NCI-H2029 (cell line): Measurements from ENCODE around the gene ANKRD31.
"Not testable (repeated sequence)": the region's sequence is repeated elsewhere in the genome, so short reads cannot be mapped to it uniquely, and the experiment has no call there.

Experiments
- DNase-seq: peaks from one replicate; lab custom pipeline; 2025; lab: John Stamatoyannopoulos, UW

ANKRD31 gene

GRCh38 chr5:75236322-75237316 lies at the start of gene ANKRD31:
Gene ANKRD31, minus strand, starts transcription at chr5:75236878. Its CDS starts 192 bp downstream, at chr5:75236686.
- peak; percentile 70 for DNase-seq

GRCh38 chr5:75286211-75286773 lies 49.6 kb upstream of the ANKRD31 start:
- no peak for DNase-seq

GRCh38 chr5:75282581-75282980 lies 45.9 kb upstream of the ANKRD31 start:
- DNase-seq: no peak

GRCh38 chr5:75281716-75282465 lies 45.2 kb upstream of the ANKRD31 start:
- no peak for DNase-seq

GRCh38 chr5:75279321-75279720 lies 42.6 kb upstream of the ANKRD31 start:
- no peak for DNase-seq

GRCh38 chr5:75277463-75277862 lies 40.8 kb upstream of the ANKRD31 start:
- DNase-seq: no peak

- DNase-seq: no peak
Measured at GRCh38 chr5:75275756-75276155, 39.1 kb upstream of the ANKRD31 start.

- no peak for DNase-seq
Measured at GRCh38 chr5:75275147-75275546, 38.5 kb upstream of the ANKRD31 start.

- DNase-seq: no peak
Measured at GRCh38 chr5:75274486-75274885, 37.8 kb upstream of the ANKRD31 start.

- DNase-seq: not testable (repeated sequence)
Measured at GRCh38 chr5:75270605-75271004, 33.9 kb upstream of the ANKRD31 start.

GRCh38 chr5:75265731-75266130 lies 29.1 kb upstream of the ANKRD31 start:
- DNase-seq: no peak

- no peak for DNase-seq
Measured at GRCh38 chr5:75262271-75262670, 25.6 kb upstream of the ANKRD31 start.

GRCh38 chr5:75260708-75261107 lies 24.0 kb upstream of the ANKRD31 start:
- DNase-seq: no peak

- DNase-seq: not testable (repeated sequence)
Measured at GRCh38 chr5:75250452-75250851, 13.8 kb upstream of the ANKRD31 start.

- DNase-seq: no peak
Measured at GRCh38 chr5:75245023-75245422, 8.3 kb upstream of the ANKRD31 start.

- DNase-seq: no peak
Measured at GRCh38 chr5:75243510-75243909, 6.8 kb upstream of the ANKRD31 start.

- no peak for DNase-seq
Measured at GRCh38 chr5:75243100-75243499, 6.4 kb upstream of the ANKRD31 start.

GRCh38 chr5:75242067-75242466 lies 5.4 kb upstream of the ANKRD31 start:
- no peak for DNase-seq

- no peak for DNase-seq
Measured at GRCh38 chr5:75239681-75240080, 3.0 kb upstream of the ANKRD31 start.

- no peak for DNase-seq
Measured at GRCh38 chr5:75235711-75236110, 967 bp downstream of the ANKRD31 start.

- DNase-seq: no peak
Measured at GRCh38 chr5:75234251-75234650, 2.4 kb downstream of the ANKRD31 start.

- DNase-seq: no peak
Measured at GRCh38 chr5:75226916-75227315, 9.8 kb downstream of the ANKRD31 start.

GRCh38 chr5:75225506-75225905 lies 11.2 kb downstream of the ANKRD31 start:
- DNase-seq: no peak
